Natural killer cell treated with Interleukin-12 subunit alpha and Interleukin-12 subunit beta and Interleukin-15 and Interleukin-18, amount 100 ng/mL, for 72 hours (primary cell): ENCODE data around the gene DSC1. TPM values are rescaled to one million over a fixed set of nuclear protein-coding genes. Genes with fewer than 3 reads are reported as not detected.

Experiments
- ATAC-seq, 2 donors: fragments of 150-1000 bp; cut with Tn5 transposase in 1 of 2; sonication (Bioruptor Pico), chemical (Tn5 transposase) in 1 of 2; 2 replicates each; pipeline ENCODE4 v1.10.0; 2021
- DNase-seq: peaks from one replicate; pipeline ENCODE4 v3.0.0; 2022; ENCODE audit warnings: low spot score
- H3K27ac Mint-ChIP-seq, 2 donors: 1 replicate in 1 of 2; 2 replicates in 1 of 2; pipeline ENCODE4 v1.8.0; 2022; ENCODE audit warnings: mixed read lengths in 2 of 2, mild to moderate bottlenecking in 1 of 2, moderate library complexity in 1 of 2
- H3K27me3 Mint-ChIP-seq, 2 donors: 1 replicate in 1 of 2; 2 replicates in 1 of 2; pipeline ENCODE4 v1.8.0; 2022; ENCODE audit warnings: mixed read lengths in 2 of 2
- H3K36me3 Mint-ChIP-seq: one replicate; pipeline ENCODE4 v1.8.0; 2022; ENCODE audit warnings: mixed read lengths
- H3K4me1 Mint-ChIP-seq, 2 donors: 1 replicate in 1 of 2; 2 replicates in 1 of 2; pipeline ENCODE4 v1.8.0; 2022; ENCODE audit warnings: low read depth in 2 of 2, mixed read lengths in 2 of 2, mild to moderate bottlenecking in 1 of 2
- H3K4me3 Mint-ChIP-seq: one replicate; pipeline ENCODE4 v1.8.0; 2022; ENCODE audit warnings: mixed read lengths
- H3K9me3 Mint-ChIP-seq: 2 replicates; pipeline ENCODE4 v1.8.0; 2022; ENCODE audit warnings: mixed read lengths
- total RNA-seq, 2 donors: library from RNA; stranded (reverse); gene quantifications; one replicate each; pipeline ENCODE4 v1.2.3, GENCODE V29; 2022

DSC1 gene
- total RNA-seq, 2 donors from 2014 or later = not detected

DNA sequence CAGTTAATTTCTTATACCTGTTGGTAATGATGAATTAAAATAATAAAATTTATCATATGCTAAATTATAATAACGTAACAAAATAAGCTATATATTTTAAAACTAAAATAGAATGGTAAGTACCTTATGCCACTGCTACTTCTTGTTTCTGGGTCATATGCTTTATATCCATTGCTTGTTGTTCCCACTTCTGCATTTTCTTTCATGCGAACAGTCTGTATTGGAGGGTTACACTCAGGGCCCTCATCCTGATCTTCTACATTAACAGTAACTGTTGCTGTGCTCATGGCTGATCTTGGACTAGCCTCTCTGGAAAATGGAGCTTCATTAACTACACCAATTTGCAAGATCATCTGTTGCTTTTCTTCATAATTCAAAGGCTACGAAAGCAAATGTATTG, 82.7 kb downstream of the DSC1 start:
- no peaks in the 10 kb centered on the region for H3K4me1 Mint-ChIP-seq

More for the DNA sequence above, 82.7 kb downstream of the DSC1 start:
- ATAC-seq (no peak), DNase-seq (no peak)
- H3K27ac Mint-ChIP-seq = no peak overlapping the region
- peaks cover 9% of the 10 kb centered on the region for H3K9me3 Mint-ChIP-seq
- H3K27me3 Mint-ChIP-seq = no peaks in the 10 kb centered on the region
- H3K4me3 Mint-ChIP-seq = no peak overlapping the region
- peaks cover 2% of the 10 kb centered on the region for H3K36me3 Mint-ChIP-seq

Other genes starting within 250 kb of the DSC1 start
- gene DSC3, start 120.1 kb downstream of the DSC1 start, total RNA-seq = not detected
- gene DSC2, start 60.4 kb downstream of the DSC1 start, total RNA-seq = not detected
- not detected for gene DSG1, start 155.3 kb upstream of the DSC1 start, total RNA-seq
- not detected for gene DSG4, start 213.9 kb upstream of the DSC1 start, total RNA-seq